T47D (cell line): ENCODE data around the gene MROH2B.
"Not testable (repeated sequence)": the region's sequence is repeated elsewhere in the genome, so short reads cannot be mapped to it uniquely, and the experiment has no call there.

Experiments
- DNase-seq, 2 experiments: peaks; one replicate each; pipeline versions ENCODE4 v3.0.0 to v3.0.0-alpha.2; 2011 to 2012; ENCODE audit warnings: low read depth in 1 of 2, low spot score in 1 of 2
- JUND ChIP-seq: IDR thresholded peaks from 2 replicates; pipeline ENCODE4 v1.6.1; 2012; ENCODE audit warnings: low read depth
- in situ Hi-C: cut with HindIII; loops from 2 replicates; pipeline ENCODE4 v1.10.0; 2016; ENCODE audit warnings: low sequenced_read_pairs, low pct_unique_long_range_greater_than_20kb

The MROH2B gene

DNA sequence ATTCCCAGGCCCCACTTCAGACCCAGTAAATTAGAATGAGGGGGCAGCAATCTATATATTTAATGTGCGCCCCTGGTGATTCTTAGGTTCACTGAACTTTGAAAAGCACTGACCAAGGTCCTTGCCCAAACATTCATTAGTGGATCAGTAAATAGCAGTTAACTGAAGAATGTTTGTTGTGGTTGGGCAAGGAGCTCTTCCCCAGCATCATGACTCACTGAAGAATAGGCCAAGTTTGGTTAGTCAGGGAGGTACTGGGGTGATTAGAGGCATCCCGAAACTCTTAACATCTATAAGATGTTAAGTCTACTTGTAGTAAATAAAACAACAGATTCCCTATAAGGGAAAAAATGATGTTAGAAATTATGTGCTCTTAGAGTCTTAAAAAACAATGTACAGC, 833 bp upstream of the MROH2B start:
- no peak for DNase-seq

GRCh38 chr5:41067714-41068568, 3.2 kb downstream of the MROH2B start:
- DNase-seq, result no peak
- in situ Hi-C loops, result no loop called here
- TF ChIP-seq JUND, result no peak

More for the DNA sequence above, 833 bp upstream of the MROH2B start:
- in situ Hi-C loops, result no loop called here
- no peak for TF ChIP-seq JUND

DNA sequence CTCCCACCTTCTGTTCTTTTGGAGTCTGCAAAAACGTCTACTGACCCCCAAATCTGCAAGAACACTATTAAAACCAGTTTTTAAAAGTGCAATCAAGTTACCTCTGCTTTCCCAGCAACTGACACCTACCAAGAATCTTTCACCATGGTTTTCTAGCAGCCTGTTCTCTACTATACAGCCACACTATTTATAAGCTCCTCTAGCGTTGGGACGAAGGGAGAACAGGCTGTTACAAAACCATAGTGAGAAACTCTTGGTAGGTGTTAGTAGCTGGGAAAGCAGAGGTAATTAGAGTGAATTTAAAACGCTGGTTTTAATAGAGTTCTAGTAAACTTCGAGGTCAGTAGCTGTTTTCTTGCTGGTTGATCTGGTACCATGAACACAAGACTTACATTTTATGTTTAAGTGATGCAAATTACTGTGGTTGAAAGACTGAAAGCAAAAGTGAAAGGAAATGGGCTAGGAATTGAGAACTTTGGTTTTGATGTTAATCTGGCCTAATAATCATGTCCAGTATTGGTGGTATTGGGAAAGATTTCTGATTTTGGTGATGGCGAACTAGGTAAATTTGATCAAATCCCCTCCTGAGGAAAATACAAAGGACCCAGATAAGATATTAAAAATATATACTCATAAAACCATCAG, 5.3 kb downstream of the MROH2B start:
- in situ Hi-C loops, result no loop called here
- no peak for TF ChIP-seq JUND
- DNase-seq, result no peak

DNA sequence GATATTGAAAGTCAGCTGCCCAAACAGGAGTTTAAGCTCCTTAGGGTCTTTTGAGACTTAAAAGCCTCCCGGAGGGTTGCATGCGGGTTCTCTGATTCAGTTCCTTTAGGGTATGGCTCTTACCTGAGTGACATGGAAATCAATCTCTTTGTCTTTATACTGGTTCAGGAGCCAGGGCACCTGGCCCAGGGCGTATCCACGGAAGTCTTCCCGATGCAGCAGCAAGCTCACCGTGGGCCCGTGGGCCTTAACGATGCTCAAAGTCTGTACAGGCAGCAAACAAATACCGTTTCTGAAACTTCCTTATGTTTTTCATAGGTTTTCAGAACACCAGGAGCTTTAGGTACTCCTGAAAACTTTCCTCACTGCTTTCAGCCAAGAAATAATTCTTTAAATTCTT, 13.2 kb downstream of the MROH2B start:
- TF ChIP-seq JUND, result no peak
- DNase-seq, result no peak
- in situ Hi-C loops, result no loop called here

DNA sequence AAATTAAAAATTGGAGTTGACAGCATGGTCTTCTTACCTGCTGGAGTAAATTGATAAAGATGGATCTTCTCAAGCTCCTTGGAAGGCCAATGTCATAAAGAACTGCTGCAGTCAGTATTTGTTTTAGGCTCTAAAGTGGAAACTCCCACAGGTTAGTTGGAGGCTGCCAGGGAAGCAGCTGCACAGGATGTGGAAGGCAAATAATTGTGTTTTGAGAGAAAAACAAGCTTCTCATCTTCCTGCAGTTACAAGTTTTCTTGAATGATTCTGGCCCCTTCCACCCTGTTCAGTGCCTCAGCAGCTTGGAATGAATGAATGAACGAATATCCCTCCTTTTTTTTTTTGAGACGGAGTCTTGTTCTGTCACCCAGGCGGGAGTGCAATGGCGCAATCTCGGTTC, 13.9 kb downstream of the MROH2B start:
- DNase-seq, result no peak
- in situ Hi-C loops, result no loop called here
- no peak for TF ChIP-seq JUND

- no peak for TF ChIP-seq JUND
- DNase-seq, result no peak
- in situ Hi-C loops, result no loop called here
Observed at GRCh38 chr5:41048986-41049385, 22.2 kb downstream of the MROH2B start.

- no peak for DNase-seq
- in situ Hi-C loops, result no loop called here
- TF ChIP-seq JUND, result no peak
Observed at GRCh38 chr5:41043109-41043747, 27.9 kb downstream of the MROH2B start.

- DNase-seq, result no peak
- TF ChIP-seq JUND, result no peak
- in situ Hi-C loops, result no loop called here
Observed at GRCh38 chr5:41032973-41033372, 38.2 kb downstream of the MROH2B start.

- DNase-seq, in situ Hi-C loops: not testable (repeated sequence)
Observed at GRCh38 chr5:41022600-41022999, 48.5 kb downstream of the MROH2B start.

DNA sequence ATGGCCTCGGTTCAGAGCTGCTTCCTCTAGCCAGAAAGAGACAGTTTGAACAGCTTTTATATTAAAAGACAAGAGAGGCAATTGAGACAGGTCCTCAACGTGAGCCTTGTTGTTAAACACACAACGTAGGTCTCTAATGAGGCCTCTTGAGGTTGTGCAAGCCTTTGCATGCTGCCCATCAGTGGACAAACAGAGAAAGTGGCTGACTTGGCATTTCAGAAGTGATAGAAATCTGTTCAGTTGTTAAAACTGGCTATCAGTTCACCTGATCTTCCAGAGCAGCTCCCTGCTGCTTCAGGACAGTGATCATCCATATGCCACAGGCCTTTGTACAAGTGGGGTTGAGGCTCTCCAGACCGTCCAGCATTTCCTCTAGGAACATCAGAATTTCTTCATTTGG, 58.8 kb downstream of the MROH2B start:
- no peak for TF ChIP-seq JUND
- in situ Hi-C loops, result no loop called here
- no peak for DNase-seq

DNA sequence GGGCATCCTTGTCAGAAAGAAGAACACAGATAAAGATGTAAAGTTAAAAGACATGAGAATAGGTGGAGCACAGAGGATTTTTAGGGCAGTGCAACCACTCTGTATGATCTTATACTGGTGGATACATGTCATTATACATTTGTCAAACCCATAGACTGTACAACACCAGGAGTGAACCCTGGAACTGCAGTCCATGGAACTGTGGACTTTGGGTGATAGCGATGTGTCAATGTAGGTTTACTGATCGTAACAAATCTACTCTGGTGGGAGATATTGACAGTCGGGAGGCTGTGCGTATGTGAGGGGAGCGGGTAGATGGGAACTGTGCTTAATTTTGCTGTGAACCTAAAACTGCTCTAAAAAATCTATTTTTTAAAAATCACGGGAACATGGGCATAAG, 60.6 kb downstream of the MROH2B start:
- TF ChIP-seq JUND, result no peak
- DNase-seq, result no peak
- in situ Hi-C loops, result no loop called here

- in situ Hi-C loops, result no loop called here
- no peak for DNase-seq
Observed at GRCh38 chr5:41009232-41009631, 61.9 kb downstream of the MROH2B start.

GRCh38 chr5:41004931-41005330, 66.2 kb downstream of the MROH2B start:
- DNase-seq, result no peak
- in situ Hi-C loops, result no loop called here
- TF ChIP-seq JUND, result no peak

More at GRCh38 chr5:41009232-41009631, 61.9 kb downstream of the MROH2B start:
- no peak for TF ChIP-seq JUND
